T-helper 22 cell (primary cell): ENCODE measurements around the gene EPB41.
"Not testable (repeated sequence)": the region's sequence is repeated elsewhere in the genome, so short reads cannot be mapped to it uniquely, and the experiment has no call there.

ENCODE experiments used
- DNase-seq: peaks from one replicate; pipeline ENCODE4 v3.0.0-alpha.2; 2020; ENCODE audit warnings: low read depth

Gene EPB41

GRCh38 chr1:29052100-29052499 lies 137.7 kb downstream of the EPB41 start:
- no peak for DNase-seq

GRCh38 chr1:29052941-29053340 lies 138.6 kb downstream of the EPB41 start:
- DNase-seq, result no peak

- no peak for DNase-seq
Observed at GRCh38 chr1:29055160-29055559, 140.8 kb downstream of the EPB41 start.

GRCh38 chr1:29056256-29056655 lies 141.9 kb downstream of the EPB41 start:
- no peak for DNase-seq

GRCh38 chr1:29057700-29058099 lies 143.3 kb downstream of the EPB41 start:
- no peak for DNase-seq

- no peak for DNase-seq
Observed at GRCh38 chr1:29062157-29062942, 148.0 kb downstream of the EPB41 start.

- no peak for DNase-seq
Observed at GRCh38 chr1:29064064-29064463, 149.7 kb downstream of the EPB41 start.

- DNase-seq, result no peak
Observed at GRCh38 chr1:29077155-29077554, 162.8 kb downstream of the EPB41 start.

- DNase-seq, result not testable (repeated sequence)
Observed at GRCh38 chr1:29079916-29080629, 165.7 kb downstream of the EPB41 start.

- no peak for DNase-seq
Observed at GRCh38 chr1:29081201-29081600, 166.8 kb downstream of the EPB41 start.

GRCh38 chr1:29082519-29082918 lies 168.2 kb downstream of the EPB41 start:
- DNase-seq, result no peak

GRCh38 chr1:29083317-29084195 lies 169.2 kb downstream of the EPB41 start:
- no peak for DNase-seq

GRCh38 chr1:29084196-29084521 lies 169.8 kb downstream of the EPB41 start:
- no peak for DNase-seq

GRCh38 chr1:29090937-29091618 lies 176.7 kb downstream of the EPB41 start:
- no peak for DNase-seq

GRCh38 chr1:29092704-29093103 lies 178.3 kb downstream of the EPB41 start:
- DNase-seq, result not testable (repeated sequence)

- DNase-seq, result no peak
Observed at GRCh38 chr1:29094433-29094832, 180.1 kb downstream of the EPB41 start.

GRCh38 chr1:29094954-29095353 lies 180.6 kb downstream of the EPB41 start:
- DNase-seq, result no peak

- DNase-seq, result no peak
Observed at GRCh38 chr1:29096231-29096886, 182.0 kb downstream of the EPB41 start.

- no peak for DNase-seq
Observed at GRCh38 chr1:29099286-29099685, 184.9 kb downstream of the EPB41 start.

GRCh38 chr1:29100487-29100886 lies 186.1 kb downstream of the EPB41 start:
- no peak for DNase-seq

- DNase-seq, result no peak
Observed at GRCh38 chr1:29105822-29106221, 191.5 kb downstream of the EPB41 start.

- not testable (repeated sequence) for DNase-seq
Observed at GRCh38 chr1:29108041-29108440, 193.7 kb downstream of the EPB41 start.
